Ovary (tissue), 1 donor: ENCODE data around the gene THRA.

Source experiments
- EP300 ChIP-seq: sonication (generic); formaldehyde crosslinking; IDR thresholded peaks from one replicate; pipeline ENCODE4 v1.6.1; 2017; ENCODE audit warnings: antibody characterized with exemption
- POLR2A ChIP-seq: fragments of 450-650 bp; IDR thresholded peaks from one replicate; pipeline ENCODE4 v1.6.1; 2017; ENCODE audit warnings: antibody characterized with exemption, mild to moderate bottlenecking, moderate library complexity

DNA sequence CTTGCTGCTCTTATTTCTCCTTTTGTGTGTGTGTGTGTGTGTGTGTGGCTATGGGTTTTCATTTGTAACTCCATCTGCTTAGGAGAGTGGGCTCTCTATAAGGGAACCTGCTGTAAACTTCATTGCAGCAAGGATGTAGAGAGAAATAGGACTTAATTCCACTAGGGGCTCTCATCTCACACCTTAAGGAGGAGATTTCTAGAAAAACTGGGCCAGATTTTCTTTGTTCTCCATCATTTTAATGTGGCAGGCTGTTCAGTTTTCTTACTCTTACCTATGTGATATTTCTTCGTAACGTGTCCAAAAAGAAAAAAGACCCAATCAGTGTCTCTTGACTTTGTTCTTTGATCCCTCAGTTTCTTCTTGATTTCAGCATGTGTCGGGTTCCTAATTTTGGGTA is 73.1 kb downstream of the THRA start:
- TF ChIP-seq POLR2A, result no peak
- no peak for TF ChIP-seq EP300
